Panc1 (cell line): ENCODE data around the gene NDUFA13. TPM values are rescaled to one million over a fixed set of nuclear protein-coding genes. Genes with fewer than 3 reads are reported as not detected.

Source experiments
- ATAC-seq: fragments of 200-7000 bp; cut with Tn5 transposase; 2 replicates; pipeline ENCODE4 v1.9.1; 2020; ENCODE audit warnings: mild to moderate bottlenecking, moderate library complexity
- BruUV-seq: library from RNA; stranded (reverse); fragments of 400-500 nt; replicated peaks from 2 replicates; lab custom pipeline; 2021; lab: Mats Ljungman, UMichigan
- CTCF ChIA-PET: fragments of 300-600 bp; sonication (Branson Sonifier 250); formaldehyde crosslinking; loops from one replicate; lab custom pipeline; 2022; ENCODE audit warnings: antibody characterized with exemption; lab: Charles Lee
- POLR2A ChIA-PET: fragments of 300-600 bp; sonication (Branson Sonifier 250); formaldehyde crosslinking; loops from one replicate; lab custom pipeline; 2022; ENCODE audit warnings: antibody characterized with exemption; lab: Charles Lee
- DNase-seq: peaks from one replicate; pipeline ENCODE4 v3.0.0-alpha.2; 2010; ENCODE audit warnings: low read depth, low spot score
- H3K27ac ChIP-seq: 2 replicates; pipeline ENCODE4 v1.5.1; 2011; ENCODE audit warnings: mild to moderate bottlenecking, low read length, inconsistent platforms
- H3K27me3 ChIP-seq: fragments of 200-500 bp; sonication (Bioruptor generic); 2 replicates; pipeline ENCODE4 v1.6.0; 2014; ENCODE audit warnings: low read length, inconsistent platforms; ENCODE audit not compliant: control insufficient read depth, insufficient read depth
- H3K36me3 ChIP-seq: fragments of 200-500 bp; sonication (Bioruptor generic); 2 replicates; pipeline ENCODE4 v1.5.1; 2014; ENCODE audit warnings: inconsistent platforms, mild to moderate bottlenecking, low read length, moderate library complexity; ENCODE audit not compliant: control insufficient read depth, insufficient read depth
- H3K4me1 ChIP-seq: 2 replicates; pipeline ENCODE4 v1.5.1; 2011; ENCODE audit warnings: inconsistent platforms, mild to moderate bottlenecking, low read length, moderate library complexity; ENCODE audit not compliant: control insufficient read depth, insufficient read depth
- H3K4me3 ChIP-seq, 2 experiments: 2 replicates each; pipeline ENCODE4 v1.5.1; 2011 to 2012; ENCODE audit warnings: low read depth in 2 of 2, low read length in 2 of 2, mild to moderate bottlenecking in 2 of 2, inconsistent platforms in 1 of 2, moderate library complexity in 1 of 2
- H3K9me3 ChIP-seq: fragments of 200-500 bp; sonication (Bioruptor generic); 2 replicates; pipeline ENCODE4 v1.5.1; 2014; ENCODE audit warnings: low read depth, mild to moderate bottlenecking, inconsistent platforms, low read length, moderate library complexity; ENCODE audit not compliant: control insufficient read depth, insufficient read depth
- CTCF ChIP-seq: fragments of 450-650 bp; IDR thresholded peaks from 2 replicates; pipeline ENCODE4 v1.5.1; 2017; ENCODE audit warnings: mild to moderate bottlenecking
- POLR2AphosphoS5 ChIP-seq: IDR thresholded peaks from 2 replicates; pipeline ENCODE4 v1.6.1; 2012; ENCODE audit warnings: mild to moderate bottlenecking, low read depth, low read length, moderate library complexity
- REST ChIP-seq, 2 experiments: IDR thresholded peaks; 2 replicates each; pipeline ENCODE4 v1.6.1; 2011 to 2012; ENCODE audit warnings: low read depth in 2 of 2, control low read depth in 1 of 2, low read length in 1 of 2, mild to moderate bottlenecking in 1 of 2, moderate library complexity in 1 of 2; ENCODE audit not compliant: insufficient read depth in 1 of 2
- SIN3A ChIP-seq: IDR thresholded peaks from 2 replicates; pipeline ENCODE4 v1.6.1; 2012; ENCODE audit warnings: low read depth, mild to moderate bottlenecking, low read length, moderate library complexity, borderline replicate concordance; ENCODE audit not compliant: insufficient read depth
- TCF7L2 ChIP-seq: IDR thresholded peaks from 2 replicates; pipeline ENCODE4 v1.6.1; 2011; ENCODE audit warnings: mild to moderate bottlenecking, low read depth, low read length, inconsistent platforms
- in situ Hi-C: cut with HindIII; loops from 2 replicates; pipeline ENCODE4 v1.10.0; 2016; ENCODE audit warnings: low sequenced_read_pairs, low pct_unique_long_range_greater_than_20kb
- intact Hi-C: fragments of 100-400 bp; cut with micrococcal nuclease; formaldehyde crosslinking; loops from one replicate; pipeline ENCODE4 v1.10.0; 2022; ENCODE audit not compliant: unreplicated experiment
- total RNA-seq: library from RNA; stranded (reverse); gene quantifications from one replicate; pipeline ENCODE4 v1.2.1, GENCODE V29; 2021; ENCODE audit not compliant: unreplicated experiment

Gene NDUFA13
- total RNA-seq, 1 experiment from 2014 or later: 287 TPM

- in situ Hi-C loops: no loop called here
- TF ChIP-seq CTCF (no peak), TCF7L2 (no peak), REST (IDR thresholded peaks at IDR 0.05; ENCODE audit: insufficient read depth in 1 of 2, low read depth in 2 of 2, low read length in 1 of 2) (no peak), POLR2AphosphoS5 (no peak), SIN3A (no peak)
- POLR2A ChIA-PET: interaction anchor here (0.6 kb wide), 1 partner anchor 16 kb away, joined by 3 read pairs; no protein-coding TSS in a partner anchor
Measured at GRCh38 chr19:19571071-19571786, 55.2 kb downstream of the NDUFA13 start.

GRCh38 chr19:19575411-19575810, 59.4 kb downstream of the NDUFA13 start:
- in situ Hi-C loops: no loop called here
- POLR2A ChIA-PET: no interaction called here
- H3K36me3 ChIP-seq: no peaks in the 10 kb centered on the region
- H3K9me3 ChIP-seq: no peaks in the 10 kb centered on the region
- no peak overlapping the region for H3K27ac ChIP-seq
- BruUV-seq: no TSS peak
- H3K4me1 ChIP-seq: no peaks in the 10 kb centered on the region
- CTCF ChIA-PET: no interaction called here
- TF ChIP-seq POLR2AphosphoS5 (no peak), TCF7L2 (no peak), REST (IDR thresholded peaks at IDR 0.05; ENCODE audit: insufficient read depth in 1 of 2, low read depth in 2 of 2, low read length in 1 of 2) (no peak), SIN3A (no peak), CTCF (no peak)
- H3K4me3 ChIP-seq: no peak overlapping the region
- intact Hi-C loops: no loop called here
- DNase-seq (no peak), ATAC-seq (0 out of 2 replicates have a peak, but pooled peaks have one; percentile 21)
- H3K27me3 ChIP-seq: no peaks in the 10 kb centered on the region

More at GRCh38 chr19:19571071-19571786, 55.2 kb downstream of the NDUFA13 start:
- intact Hi-C loops: no loop called here
- no peak for DNase-seq
- BruUV-seq: no TSS peak
- Histone ChIP-seq H3K9me3 (no peaks in the 10 kb centered on the region), H3K4me3 (no peak overlapping the region), H3K36me3 (no peaks in the 10 kb centered on the region), H3K4me1 (no peaks in the 10 kb centered on the region), H3K27ac (no peak overlapping the region), H3K27me3 (no peaks in the 10 kb centered on the region)
- ATAC-seq: no peak
- CTCF ChIA-PET: no interaction called here
